ENCODE data around the gene GABRB1.

GABRB1 gene

DNA sequence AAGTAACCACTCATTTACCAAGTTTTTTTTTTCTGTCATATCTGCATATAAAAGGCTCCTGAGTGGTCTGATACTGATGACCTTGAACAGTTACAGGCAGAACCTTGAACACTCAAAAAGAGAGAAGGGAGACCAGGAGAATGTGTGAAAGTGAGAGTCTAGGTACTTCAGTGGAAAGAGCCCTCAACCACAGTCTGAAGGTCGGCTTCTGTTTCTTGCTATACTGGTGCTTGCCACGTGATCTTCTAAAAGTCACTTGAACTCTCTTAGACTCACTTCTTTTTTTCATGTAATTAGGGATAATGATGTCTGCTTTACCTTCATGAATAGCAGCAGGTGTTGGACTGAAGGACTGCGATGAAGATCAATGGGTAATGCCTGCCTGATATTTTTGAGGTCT is 22.8 kb downstream of the GABRB1 start:
- Histone ChIP-seq H3K9ac (ENCODE audit: low read depth, low read length, poor library complexity, severe bottlenecking) (no peak overlapping the region), H3K27me3 (ENCODE audit: insufficient read depth, low read length, poor library complexity, severe bottlenecking) (no peaks in the 10 kb centered on the region), H3K4me3 (ENCODE audit: low read length, poor library complexity, severe bottlenecking) (no peak overlapping the region), H3K9me3 (ENCODE audit: insufficient read depth, low read depth, low read length) (no peaks in the 10 kb centered on the region), H4K20me1 (ENCODE audit: insufficient read depth, low read length, poor library complexity, severe bottlenecking) (no peaks in the 10 kb centered on the region), H3K9me2 (replicated peaks; ENCODE audit: low read depth, low read length) (no peaks in the 10 kb centered on the region), H3K4me2 (ENCODE audit: low read depth, low read length, poor library complexity, severe bottlenecking) (no peak overlapping the region), H3K79me2 (ENCODE audit: insufficient read depth, low read length) (no peaks in the 10 kb centered on the region), H2AFZ (ENCODE audit: low read length) (no peak overlapping the region), H3K36me3 (ENCODE audit: insufficient read depth, low read length) (no peaks in the 10 kb centered on the region), H3K4me1 (ENCODE audit: insufficient read depth, low read length, poor library complexity, severe bottlenecking) (no peaks in the 10 kb centered on the region), H3F3A (ENCODE audit: low read depth) (no peaks in the 10 kb centered on the region)
- TF ChIP-seq, protein P1, sequence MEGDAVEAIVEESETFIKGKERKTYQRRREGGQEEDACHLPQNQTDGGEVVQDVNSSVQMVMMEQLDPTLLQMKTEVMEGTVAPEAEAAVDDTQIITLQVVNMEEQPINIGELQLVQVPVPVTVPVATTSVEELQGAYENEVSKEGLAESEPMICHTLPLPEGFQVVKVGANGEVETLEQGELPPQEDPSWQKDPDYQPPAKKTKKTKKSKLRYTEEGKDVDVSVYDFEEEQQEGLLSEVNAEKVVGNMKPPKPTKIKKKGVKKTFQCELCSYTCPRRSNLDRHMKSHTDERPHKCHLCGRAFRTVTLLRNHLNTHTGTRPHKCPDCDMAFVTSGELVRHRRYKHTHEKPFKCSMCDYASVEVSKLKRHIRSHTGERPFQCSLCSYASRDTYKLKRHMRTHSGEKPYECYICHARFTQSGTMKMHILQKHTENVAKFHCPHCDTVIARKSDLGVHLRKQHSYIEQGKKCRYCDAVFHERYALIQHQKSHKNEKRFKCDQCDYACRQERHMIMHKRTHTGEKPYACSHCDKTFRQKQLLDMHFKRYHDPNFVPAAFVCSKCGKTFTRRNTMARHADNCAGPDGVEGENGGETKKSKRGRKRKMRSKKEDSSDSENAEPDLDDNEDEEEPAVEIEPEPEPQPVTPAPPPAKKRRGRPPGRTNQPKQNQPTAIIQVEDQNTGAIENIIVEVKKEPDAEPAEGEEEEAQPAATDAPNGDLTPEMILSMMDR (conservative IDR thresholded peaks at IDR 0.05; ENCODE audit: low read length): no peak
- no peak for TF ChIP-seq EZH2phosphoT487 (IDR thresholded peaks at IDR 0.05; ENCODE audit: borderline replicate concordance)

DNA sequence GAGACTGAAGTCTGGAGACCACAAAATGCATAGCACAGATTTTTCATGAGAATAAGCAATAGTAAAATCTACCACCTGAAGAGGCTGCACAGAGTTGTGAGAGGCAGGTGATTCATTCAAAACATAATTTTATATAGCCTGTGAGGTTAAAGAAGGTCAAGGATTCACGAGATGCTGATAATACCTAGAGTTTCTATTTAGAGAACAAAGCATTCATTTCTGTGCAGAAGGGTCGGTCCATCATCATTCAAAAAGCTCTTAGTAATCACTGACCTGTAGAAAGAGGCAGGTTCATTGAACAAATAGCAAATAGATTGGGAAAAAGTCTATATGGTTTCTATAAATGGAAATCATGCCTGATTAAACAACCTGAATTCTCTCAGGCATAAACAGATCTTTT is 26.6 kb downstream of the GABRB1 start:
- no peaks in the 10 kb centered on the region for H4K20me1 ChIP-seq (ENCODE audit: insufficient read depth, low read length, poor library complexity, severe bottlenecking)
- no peaks in the 10 kb centered on the region for H3K9me2 ChIP-seq (replicated peaks; ENCODE audit: low read depth, low read length)
- no peak overlapping the region for H3K9ac ChIP-seq (ENCODE audit: low read depth, low read length, poor library complexity, severe bottlenecking)
- no peaks in the 10 kb centered on the region for H3K4me1 ChIP-seq (ENCODE audit: insufficient read depth, low read length, poor library complexity, severe bottlenecking)
- H3K4me3 ChIP-seq (ENCODE audit: low read length, poor library complexity, severe bottlenecking): no peak overlapping the region
- no peak overlapping the region for H3K4me2 ChIP-seq (ENCODE audit: low read depth, low read length, poor library complexity, severe bottlenecking)
- H3K9me3 ChIP-seq (ENCODE audit: insufficient read depth, low read depth, low read length): no peaks in the 10 kb centered on the region
- no peaks in the 10 kb centered on the region for H3K79me2 ChIP-seq (ENCODE audit: insufficient read depth, low read length)
- no peaks in the 10 kb centered on the region for H3K27me3 ChIP-seq (ENCODE audit: insufficient read depth, low read length, poor library complexity, severe bottlenecking)
- no peaks in the 10 kb centered on the region for H3K36me3 ChIP-seq (ENCODE audit: insufficient read depth, low read length)
- no peaks in the 10 kb centered on the region for H3F3A ChIP-seq (ENCODE audit: low read depth)
- no peak overlapping the region for H2AFZ ChIP-seq (ENCODE audit: low read length)
- TF ChIP-seq EZH2phosphoT487 (IDR thresholded peaks at IDR 0.05; ENCODE audit: borderline replicate concordance): no peak
- TF ChIP-seq, protein P1 (conservative IDR thresholded peaks at IDR 0.05; ENCODE audit: low read length): no peak

DNA sequence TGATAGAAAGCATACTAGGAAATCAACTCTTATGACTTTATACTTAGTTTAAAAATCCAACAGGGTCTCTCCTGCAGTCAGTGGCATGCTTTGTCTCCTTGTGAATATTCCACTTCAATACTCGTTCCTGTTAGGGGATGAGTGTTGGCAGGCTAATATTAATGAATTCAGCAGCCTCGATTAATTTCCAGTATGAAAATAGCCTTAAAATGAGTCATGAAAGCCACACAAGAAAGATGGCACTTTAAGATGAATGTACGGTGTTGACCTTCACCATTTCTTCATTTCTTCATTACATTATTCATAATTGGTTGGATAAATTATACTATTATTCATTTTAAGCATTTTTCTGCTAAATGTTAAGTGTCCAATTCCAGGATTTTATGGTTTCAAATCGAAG is 29.2 kb downstream of the GABRB1 start:
- Histone ChIP-seq H3K9me2 (replicated peaks; ENCODE audit: low read depth, low read length) (no peaks in the 10 kb centered on the region), H3K4me3 (ENCODE audit: low read length, poor library complexity, severe bottlenecking) (no peak overlapping the region), H3K27me3 (ENCODE audit: insufficient read depth, low read length, poor library complexity, severe bottlenecking) (no peaks in the 10 kb centered on the region), H3K9me3 (ENCODE audit: insufficient read depth, low read depth, low read length) (no peaks in the 10 kb centered on the region), H3K36me3 (ENCODE audit: insufficient read depth, low read length) (no peaks in the 10 kb centered on the region), H3F3A (ENCODE audit: low read depth) (no peaks in the 10 kb centered on the region), H4K20me1 (ENCODE audit: insufficient read depth, low read length, poor library complexity, severe bottlenecking) (no peaks in the 10 kb centered on the region), H3K9ac (ENCODE audit: low read depth, low read length, poor library complexity, severe bottlenecking) (no peak overlapping the region), H3K4me1 (ENCODE audit: insufficient read depth, low read length, poor library complexity, severe bottlenecking) (no peaks in the 10 kb centered on the region), H3K4me2 (ENCODE audit: low read depth, low read length, poor library complexity, severe bottlenecking) (no peak overlapping the region), H2AFZ (ENCODE audit: low read length) (no peak overlapping the region), H3K79me2 (ENCODE audit: insufficient read depth, low read length) (no peaks in the 10 kb centered on the region)
- no peak for TF ChIP-seq EZH2phosphoT487 (IDR thresholded peaks at IDR 0.05; ENCODE audit: borderline replicate concordance)
- TF ChIP-seq, protein P1 (conservative IDR thresholded peaks at IDR 0.05; ENCODE audit: low read length): no peak

Measured in Loucy (cell line).